ENCODE data around the gene GJB2. TPM values are rescaled to one million over a fixed set of nuclear protein-coding genes. Genes with fewer than 3 reads are reported as not detected.
"Not testable (repeated sequence)": the region's sequence is repeated elsewhere in the genome, so short reads cannot be mapped to it uniquely, and the experiment has no call there.

GJB2 gene
- total RNA-seq, 4 donors from 2014 or later: 0.54 to 57.5 (median 5.6) TPM

DNA sequence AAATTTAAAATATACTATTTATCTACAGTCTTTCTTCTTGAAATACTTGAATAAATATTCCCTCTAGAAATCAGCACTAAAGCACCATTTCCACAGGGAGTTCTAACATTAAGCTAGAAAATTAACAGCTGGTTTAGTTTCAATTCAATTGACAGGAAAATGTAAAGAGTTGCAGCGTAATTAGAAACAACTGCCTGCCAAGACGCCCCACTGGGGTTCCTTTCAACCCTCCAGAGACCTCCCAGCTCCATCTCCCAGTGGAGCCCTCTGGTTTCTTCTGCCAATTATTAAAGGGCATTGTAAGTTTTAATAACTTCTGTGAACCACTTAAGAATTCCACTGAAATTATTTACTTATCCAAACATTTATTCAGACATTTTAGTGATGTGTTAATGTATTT, 36.0 kb downstream of the GJB2 start:
- Histone ChIP-seq H3K36me3 (no peaks in the 10 kb centered on the region), H3K27ac (no peak overlapping the region), H3K4me3 (no peak overlapping the region), H3K4me1 (peaks cover 0 to 22% (median 10%) of the 10 kb centered on the region in 3 donors), H3K9me3 (no peaks in the 10 kb centered on the region), H3K27me3 (peaks cover 89% of the 10 kb centered on the region)
- 23 to 25% methylated on average over 2 of the region's 2 CpGs for WGBS, 2 donors (ENCODE audit: low coverage in 1 of 2)
- no peak for TF ChIP-seq POLR2A (IDR thresholded peaks at IDR 0.05)
- TF ChIP-seq EP300 (IDR thresholded peaks at IDR 0.05): no peak
- TF ChIP-seq POLR2AphosphoS5 (IDR thresholded peaks at IDR 0.05): no peak
- TF ChIP-seq, protein P1, sequence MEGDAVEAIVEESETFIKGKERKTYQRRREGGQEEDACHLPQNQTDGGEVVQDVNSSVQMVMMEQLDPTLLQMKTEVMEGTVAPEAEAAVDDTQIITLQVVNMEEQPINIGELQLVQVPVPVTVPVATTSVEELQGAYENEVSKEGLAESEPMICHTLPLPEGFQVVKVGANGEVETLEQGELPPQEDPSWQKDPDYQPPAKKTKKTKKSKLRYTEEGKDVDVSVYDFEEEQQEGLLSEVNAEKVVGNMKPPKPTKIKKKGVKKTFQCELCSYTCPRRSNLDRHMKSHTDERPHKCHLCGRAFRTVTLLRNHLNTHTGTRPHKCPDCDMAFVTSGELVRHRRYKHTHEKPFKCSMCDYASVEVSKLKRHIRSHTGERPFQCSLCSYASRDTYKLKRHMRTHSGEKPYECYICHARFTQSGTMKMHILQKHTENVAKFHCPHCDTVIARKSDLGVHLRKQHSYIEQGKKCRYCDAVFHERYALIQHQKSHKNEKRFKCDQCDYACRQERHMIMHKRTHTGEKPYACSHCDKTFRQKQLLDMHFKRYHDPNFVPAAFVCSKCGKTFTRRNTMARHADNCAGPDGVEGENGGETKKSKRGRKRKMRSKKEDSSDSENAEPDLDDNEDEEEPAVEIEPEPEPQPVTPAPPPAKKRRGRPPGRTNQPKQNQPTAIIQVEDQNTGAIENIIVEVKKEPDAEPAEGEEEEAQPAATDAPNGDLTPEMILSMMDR (IDR thresholded peaks at IDR 0.05): no peak
- no peak for ATAC-seq

DNA sequence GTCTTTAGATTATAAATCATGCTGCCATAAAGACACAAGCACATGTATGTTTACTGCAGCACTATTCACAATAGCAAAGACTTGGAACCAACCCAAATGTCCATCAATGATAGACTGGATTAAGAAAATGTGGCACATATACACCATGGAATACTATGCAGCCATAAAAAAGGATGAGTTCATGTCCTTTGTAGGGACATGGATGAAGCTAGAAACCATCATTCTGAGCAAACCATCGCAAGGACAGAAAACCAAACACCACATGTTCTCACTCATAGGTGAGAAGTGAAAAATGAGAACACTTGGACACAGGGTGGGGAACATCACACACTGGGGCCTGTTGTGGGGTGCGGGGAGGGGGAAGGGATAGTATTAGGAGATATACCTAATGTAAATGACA, 39.4 kb downstream of the GJB2 start:
- peaks cover 86% of the 10 kb centered on the region for H3K27me3 ChIP-seq
- not testable (repeated sequence) for H3K9me3 ChIP-seq, H3K36me3 ChIP-seq, H3K27ac ChIP-seq, H3K4me1 ChIP-seq, ATAC-seq, H3K4me3 ChIP-seq
- 93% methylated on average over 2 of the region's 2 CpGs; no CpG with 5 or more reads in 1 of the 2 donors for WGBS, 2 donors (ENCODE audit: low coverage in 1 of 2)

DNA sequence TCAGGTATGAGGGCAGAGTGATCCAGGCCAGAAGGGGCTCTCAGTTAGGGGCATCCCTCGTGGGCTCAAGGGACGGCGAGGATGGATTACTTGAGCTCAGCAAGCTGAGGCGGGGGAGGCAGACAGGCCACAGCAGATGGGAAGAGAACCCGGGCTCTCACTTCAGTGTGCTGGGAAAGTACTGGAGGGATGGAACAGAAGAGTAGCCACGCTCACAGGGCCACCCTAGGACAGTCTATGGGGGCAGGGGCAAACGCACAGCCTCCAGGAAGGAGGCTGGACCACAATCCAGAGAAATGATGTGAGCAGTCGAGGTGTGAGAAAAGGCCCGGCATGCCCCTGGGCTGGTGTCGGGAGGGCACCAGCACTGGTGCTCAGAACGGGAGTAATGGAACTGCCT, 41.1 kb downstream of the GJB2 start:
- H3K4me1 ChIP-seq: no peaks in the 10 kb centered on the region
- no peak for ATAC-seq
- peaks cover 76% of the 10 kb centered on the region for H3K27me3 ChIP-seq
- WGBS, 2 donors (ENCODE audit: low coverage in 1 of 2): 79 to 86% methylated on average over 8 to 9 of the region's 11 CpGs
- H3K9me3 ChIP-seq: no peaks in the 10 kb centered on the region
- no peaks in the 10 kb centered on the region for H3K36me3 ChIP-seq
- no peak overlapping the region for H3K4me3 ChIP-seq
- no peak overlapping the region for H3K27ac ChIP-seq
- no peak for TF ChIP-seq POLR2A (IDR thresholded peaks at IDR 0.05)
- TF ChIP-seq, protein P1 (IDR thresholded peaks at IDR 0.05): no peak
- no peak for TF ChIP-seq POLR2AphosphoS5 (IDR thresholded peaks at IDR 0.05)
- TF ChIP-seq EP300 (IDR thresholded peaks at IDR 0.05): no peak

DNA sequence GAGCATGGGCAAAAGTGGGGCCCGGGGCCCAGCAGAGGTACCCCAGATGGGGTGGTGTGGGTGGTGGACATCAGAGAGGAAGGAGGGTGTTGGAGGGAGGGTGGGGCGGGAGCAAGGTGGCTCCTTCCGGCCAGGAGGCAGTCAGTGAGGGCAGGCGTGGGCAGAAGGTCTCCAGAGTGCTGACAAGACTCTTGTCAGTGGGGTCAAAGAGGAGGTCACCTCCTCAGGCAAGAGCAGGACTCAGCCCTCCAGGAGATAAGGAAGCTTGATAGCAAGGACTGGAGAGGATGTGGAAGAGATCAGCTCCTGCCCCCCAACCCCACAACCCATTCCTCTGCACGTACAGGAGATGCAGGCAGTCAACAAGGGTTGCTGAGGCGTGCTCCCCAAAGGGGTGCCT, 41.7 kb downstream of the GJB2 start:
- 60 to 70% methylated on average over 1 to 5 of the region's 6 CpGs for WGBS, 2 donors (ENCODE audit: low coverage in 1 of 2)
- no peak for ATAC-seq
- H3K27me3 ChIP-seq: peaks cover 76% of the 10 kb centered on the region

DNA sequence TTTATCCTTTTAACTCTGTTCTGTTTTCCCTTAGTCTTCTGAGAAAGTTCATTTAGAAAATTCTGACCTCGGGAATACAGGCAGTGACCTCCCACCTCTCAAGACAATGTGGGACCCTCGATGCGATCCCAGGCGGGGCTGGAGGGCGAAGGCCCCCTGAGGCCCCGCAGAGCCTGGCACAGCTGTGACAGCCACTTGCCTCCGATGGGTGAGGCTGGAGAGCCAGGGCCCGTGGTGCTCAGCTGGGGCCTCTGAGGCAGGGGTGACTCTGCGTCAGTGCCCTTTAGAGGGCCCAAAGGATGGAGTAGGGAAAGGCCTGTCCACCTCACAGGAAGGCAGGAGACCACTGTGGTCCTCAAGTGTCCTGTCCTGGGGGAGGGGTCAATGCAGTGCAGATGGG, 42.2 kb downstream of the GJB2 start:
- H3K4me1 ChIP-seq: no peaks in the 10 kb centered on the region
- H3K9me3 ChIP-seq: no peaks in the 10 kb centered on the region
- no peak for TF ChIP-seq POLR2AphosphoS5 (IDR thresholded peaks at IDR 0.05)
- no peak for TF ChIP-seq POLR2A (IDR thresholded peaks at IDR 0.05)
- no peak for TF ChIP-seq EP300 (IDR thresholded peaks at IDR 0.05)
- TF ChIP-seq, protein P1 (IDR thresholded peaks at IDR 0.05): no peak
- ATAC-seq: no peak
- peaks cover 76% of the 10 kb centered on the region for H3K27me3 ChIP-seq
- no peak overlapping the region for H3K27ac ChIP-seq
- WGBS, 2 donors (ENCODE audit: low coverage in 1 of 2): no CpG with 5 or more reads among the region's 9 CpGs
- H3K36me3 ChIP-seq: no peaks in the 10 kb centered on the region
- no peak overlapping the region for H3K4me3 ChIP-seq

More for the DNA sequence above, 41.7 kb downstream of the GJB2 start:
- H3K36me3 ChIP-seq: no peaks in the 10 kb centered on the region
- TF ChIP-seq POLR2AphosphoS5 (IDR thresholded peaks at IDR 0.05) (no peak), POLR2A (IDR thresholded peaks at IDR 0.05) (no peak), EP300 (IDR thresholded peaks at IDR 0.05) (no peak)
- TF ChIP-seq, protein P1 (IDR thresholded peaks at IDR 0.05): no peak
- no peak overlapping the region for H3K4me3 ChIP-seq
- H3K9me3 ChIP-seq: no peaks in the 10 kb centered on the region
- no peaks in the 10 kb centered on the region for H3K4me1 ChIP-seq
- no peak overlapping the region for H3K27ac ChIP-seq

Measured in gastroesophageal sphincter (tissue), 4 donors.